ENCODE data around the gene DOK6. TPM values are rescaled to one million over a fixed set of nuclear protein-coding genes. Genes with fewer than 3 reads are reported as not detected.

The DOK6 gene
- total RNA-seq, 1 donor from 2014 or later, result not detected

- Mint-ChIP-seq H3K9me3 (no peaks in the 10 kb centered on the region), H3K27ac (no peak overlapping the region), H3K4me1 (peaks cover 5% of the 10 kb centered on the region), H3K36me3 (ENCODE audit: low read depth) (no peaks in the 10 kb centered on the region), H3K4me3 (no peak overlapping the region), H3K27me3 (peaks cover 56% of the 10 kb centered on the region)
- intact Hi-C loops (cut with micrococcal nuclease), result no loop called here
- no peak for DNase-seq
These were observed 213 bp downstream of the DOK6 start for GRCh38 chr18:69400976-69401225.

- intact Hi-C loops (cut with micrococcal nuclease), result no loop called here
- H3K27me3 Mint-ChIP-seq, result peaks cover 58% of the 10 kb centered on the region
- no peak overlapping the region for H3K27ac Mint-ChIP-seq
- H3K9me3 Mint-ChIP-seq, result no peaks in the 10 kb centered on the region
- DNase-seq, result no peak
- H3K4me1 Mint-ChIP-seq, result peaks cover 5% of the 10 kb centered on the region
- no peaks in the 10 kb centered on the region for H3K36me3 Mint-ChIP-seq (ENCODE audit: low read depth)
- H3K4me3 Mint-ChIP-seq, result peak overlapping the region; percentile 26
These were observed 711 bp downstream of the DOK6 start for GRCh38 chr18:69401226-69401971.

GRCh38 chr18:69401972-69402532 lies 1.4 kb downstream of the DOK6 start:
- Mint-ChIP-seq H3K9me3 (no peaks in the 10 kb centered on the region), H3K36me3 (ENCODE audit: low read depth) (no peaks in the 10 kb centered on the region), H3K27ac (no peak overlapping the region), H3K4me3 (no peak overlapping the region), H3K27me3 (peaks cover 59% of the 10 kb centered on the region), H3K4me1 (peaks cover 5% of the 10 kb centered on the region)
- intact Hi-C loops (cut with micrococcal nuclease), result no loop called here
- no peak for DNase-seq

- no peaks in the 10 kb centered on the region for H3K36me3 Mint-ChIP-seq (ENCODE audit: low read depth)
- H3K4me1 Mint-ChIP-seq, result peaks cover 5% of the 10 kb centered on the region
- H3K9me3 Mint-ChIP-seq, result no peaks in the 10 kb centered on the region
- H3K4me3 Mint-ChIP-seq, result no peak overlapping the region
- H3K27me3 Mint-ChIP-seq, result peaks cover 59% of the 10 kb centered on the region
- no peak overlapping the region for H3K27ac Mint-ChIP-seq
- intact Hi-C loops (cut with micrococcal nuclease), result no loop called here
- DNase-seq, result no peak
These were observed 1.9 kb downstream of the DOK6 start for GRCh38 chr18:69402533-69402989.

- Mint-ChIP-seq H3K27ac (no peak overlapping the region), H3K4me1 (no peaks in the 10 kb centered on the region), H3K4me3 (no peak overlapping the region), H3K9me3 (no peaks in the 10 kb centered on the region), H3K36me3 (ENCODE audit: low read depth) (no peaks in the 10 kb centered on the region), H3K27me3 (peaks cover 19% of the 10 kb centered on the region)
- intact Hi-C loops (cut with micrococcal nuclease), result no loop called here
- DNase-seq, result no peak
These were observed 7.8 kb downstream of the DOK6 start for GRCh38 chr18:69408522-69408921.

- H3K36me3 Mint-ChIP-seq (ENCODE audit: low read depth), result no peaks in the 10 kb centered on the region
- H3K9me3 Mint-ChIP-seq, result no peaks in the 10 kb centered on the region
- no peak overlapping the region for H3K4me3 Mint-ChIP-seq
- H3K27me3 Mint-ChIP-seq, result peaks cover 8% of the 10 kb centered on the region
- no peaks in the 10 kb centered on the region for H3K4me1 Mint-ChIP-seq
- intact Hi-C loops (cut with micrococcal nuclease), result no loop called here
- DNase-seq, result no peak
- H3K27ac Mint-ChIP-seq, result no peak overlapping the region
These were observed 10.5 kb downstream of the DOK6 start for GRCh38 chr18:69411199-69411598.

GRCh38 chr18:69414184-69414583 lies 13.5 kb downstream of the DOK6 start:
- Mint-ChIP-seq H3K27me3 (peaks cover 6% of the 10 kb centered on the region), H3K27ac (no peak overlapping the region), H3K9me3 (no peaks in the 10 kb centered on the region), H3K4me1 (no peaks in the 10 kb centered on the region), H3K4me3 (no peak overlapping the region), H3K36me3 (ENCODE audit: low read depth) (no peaks in the 10 kb centered on the region)
- intact Hi-C loops (cut with micrococcal nuclease), result no loop called here
- no peak for DNase-seq

- no peaks in the 10 kb centered on the region for H3K9me3 Mint-ChIP-seq
- no peak overlapping the region for H3K27ac Mint-ChIP-seq
- no peaks in the 10 kb centered on the region for H3K4me1 Mint-ChIP-seq
- intact Hi-C loops (cut with micrococcal nuclease), result no loop called here
- H3K36me3 Mint-ChIP-seq (ENCODE audit: low read depth), result no peaks in the 10 kb centered on the region
- no peaks in the 10 kb centered on the region for H3K27me3 Mint-ChIP-seq
- H3K4me3 Mint-ChIP-seq, result no peak overlapping the region
- no peak for DNase-seq
These were observed 32.2 kb downstream of the DOK6 start for GRCh38 chr18:69432847-69433246.

- Mint-ChIP-seq H3K27me3 (no peaks in the 10 kb centered on the region), H3K36me3 (ENCODE audit: low read depth) (no peaks in the 10 kb centered on the region), H3K9me3 (no peaks in the 10 kb centered on the region), H3K27ac (no peak overlapping the region), H3K4me3 (no peak overlapping the region), H3K4me1 (no peaks in the 10 kb centered on the region)
- intact Hi-C loops (cut with micrococcal nuclease), result no loop called here
- DNase-seq, result no peak
These were observed 34.3 kb downstream of the DOK6 start for GRCh38 chr18:69435000-69435399.

- H3K27me3 Mint-ChIP-seq, result no peaks in the 10 kb centered on the region
- H3K4me3 Mint-ChIP-seq, result no peak overlapping the region
- H3K27ac Mint-ChIP-seq, result no peak overlapping the region
- H3K4me1 Mint-ChIP-seq, result no peaks in the 10 kb centered on the region
- peaks cover 3% of the 10 kb centered on the region for H3K9me3 Mint-ChIP-seq
- intact Hi-C loops (cut with micrococcal nuclease), result no loop called here
- no peak for DNase-seq
- H3K36me3 Mint-ChIP-seq (ENCODE audit: low read depth), result no peaks in the 10 kb centered on the region
These were observed 43.5 kb downstream of the DOK6 start for GRCh38 chr18:69444221-69444620.

GRCh38 chr18:69447886-69448285 lies 47.2 kb downstream of the DOK6 start:
- peaks cover 3% of the 10 kb centered on the region for H3K9me3 Mint-ChIP-seq
- intact Hi-C loops (cut with micrococcal nuclease), result no loop called here
- H3K4me3 Mint-ChIP-seq, result no peak overlapping the region
- no peak overlapping the region for H3K27ac Mint-ChIP-seq
- H3K27me3 Mint-ChIP-seq, result no peaks in the 10 kb centered on the region
- no peak for DNase-seq
- H3K4me1 Mint-ChIP-seq, result no peaks in the 10 kb centered on the region
- H3K36me3 Mint-ChIP-seq (ENCODE audit: low read depth), result no peaks in the 10 kb centered on the region

- no peak overlapping the region for H3K27ac Mint-ChIP-seq
These were observed 54.4 kb downstream of the DOK6 start for GRCh38 chr18:69455125-69455524.

GRCh38 chr18:69469444-69469919 lies 68.8 kb downstream of the DOK6 start:
- no peaks in the 10 kb centered on the region for H3K27me3 Mint-ChIP-seq
- peak; percentile 70 for DNase-seq
- H3K4me1 Mint-ChIP-seq, result no peaks in the 10 kb centered on the region
- intact Hi-C loops (cut with micrococcal nuclease), result loop anchor here (5.0 kb wide), 1 partner anchor 618 kb away; no protein-coding TSS in a partner anchor
- H3K9me3 Mint-ChIP-seq, result no peaks in the 10 kb centered on the region
- H3K36me3 Mint-ChIP-seq (ENCODE audit: low read depth), result no peaks in the 10 kb centered on the region
- no peak overlapping the region for H3K27ac Mint-ChIP-seq
- no peak overlapping the region for H3K4me3 Mint-ChIP-seq

More at GRCh38 chr18:69455125-69455524, 54.4 kb downstream of the DOK6 start:
- no peaks in the 10 kb centered on the region for H3K27me3 Mint-ChIP-seq
- intact Hi-C loops (cut with micrococcal nuclease), result no loop called here
- no peaks in the 10 kb centered on the region for H3K4me1 Mint-ChIP-seq
- no peak for DNase-seq
- no peaks in the 10 kb centered on the region for H3K9me3 Mint-ChIP-seq
- H3K4me3 Mint-ChIP-seq, result no peak overlapping the region
- no peaks in the 10 kb centered on the region for H3K36me3 Mint-ChIP-seq (ENCODE audit: low read depth)

GRCh38 chr18:69480460-69480859 lies 79.8 kb downstream of the DOK6 start:
- Mint-ChIP-seq H3K4me1 (no peaks in the 10 kb centered on the region), H3K27ac (no peak overlapping the region), H3K27me3 (no peaks in the 10 kb centered on the region), H3K36me3 (ENCODE audit: low read depth) (no peaks in the 10 kb centered on the region), H3K4me3 (no peak overlapping the region), H3K9me3 (no peaks in the 10 kb centered on the region)
- intact Hi-C loops (cut with micrococcal nuclease), result no loop called here
- DNase-seq, result no peak

GRCh38 chr18:69483574-69483973 lies 82.9 kb downstream of the DOK6 start:
- H3K9me3 Mint-ChIP-seq, result no peaks in the 10 kb centered on the region

More at GRCh38 chr18:69483574-69483973, 82.9 kb downstream of the DOK6 start:
- Mint-ChIP-seq H3K27ac (no peak overlapping the region), H3K36me3 (ENCODE audit: low read depth) (no peaks in the 10 kb centered on the region), H3K4me3 (no peak overlapping the region), H3K27me3 (no peaks in the 10 kb centered on the region), H3K4me1 (no peaks in the 10 kb centered on the region)
- DNase-seq, result no peak
- intact Hi-C loops (cut with micrococcal nuclease), result no loop called here

Data from activated CD4-positive, alpha-beta T cell treated with anti-CD3 and anti-CD28 coated beads, Interleukin-2, amount 10 ng/mL, durations not matched to agents 24 days and 14 days (primary cell).